Endothelial cell of umbilical vein (primary cell): ENCODE data around the gene SHISA9. TPM values are rescaled to one million over a fixed set of nuclear protein-coding genes. Genes with fewer than 3 reads are reported as not detected.

ENCODE experiments used
- BruUV-seq: library from RNA; stranded (reverse); fragments of 400-500 nt; replicated peaks from 2 replicates; lab custom pipeline; 2021; lab: Mats Ljungman, UMichigan
- CTCF ChIA-PET: fragments of 300-600, 350-600 bp; sonication (Branson Sonifier 250); formaldehyde crosslinking; loops from one replicate; lab custom pipeline; 2021; ENCODE audit warnings: antibody characterized with exemption, inconsistent platforms; lab: Charles Lee
- POLR2A ChIA-PET: fragments of 300-600, 350-600 bp; sonication (Branson Sonifier 250); formaldehyde crosslinking; loops from one replicate; lab custom pipeline; 2021; ENCODE audit warnings: antibody characterized with exemption, inconsistent platforms; lab: Charles Lee
- DNase-seq: peaks from one replicate; pipeline ENCODE4 v3.0.0-alpha.2; 2011; ENCODE audit warnings: low read depth, low spot score
- FAIRE-seq: peaks from 2 replicates; lab custom pipeline; 2011; peaks lifted over from hg19 to GRCh38; lab: Jason Lieb, UNC
- H2AFZ ChIP-seq: 2 replicates; pipeline ENCODE4 v1.6.0; 2012; ENCODE audit warnings: low read depth, low read length, control low read depth, inconsistent platforms
- H3K27ac ChIP-seq: 2 replicates; pipeline ENCODE4 v1.5.1; 2011; ENCODE audit warnings: low read depth, mild to moderate bottlenecking, control low read depth, low read length, moderate library complexity; ENCODE audit not compliant: insufficient read depth
- H3K27me3 ChIP-seq, 2 experiments: 2 replicates each; pipeline versions ENCODE4 v1.6.0 to v1.6.1; 2011; ENCODE audit warnings: low read length in 2 of 2, mixed read lengths in 1 of 2; ENCODE audit not compliant: control insufficient read depth in 2 of 2, insufficient read depth in 2 of 2
- H3K36me3 ChIP-seq, 2 experiments: 2 replicates in 1 of 2; 3 replicates in 1 of 2; pipeline ENCODE4 v1.5.1; 2011; ENCODE audit warnings: low read length in 2 of 2, mild to moderate bottlenecking in 1 of 2, moderate library complexity in 1 of 2; ENCODE audit not compliant: control insufficient read depth in 2 of 2, insufficient read depth in 2 of 2; ENCODE audit errors: extremely low read depth in 1 of 2
- H3K4me1 ChIP-seq: 3 replicates; pipeline ENCODE4 v1.5.1; 2011; ENCODE audit warnings: mild to moderate bottlenecking, low read length; ENCODE audit not compliant: control insufficient read depth, insufficient read depth; ENCODE audit errors: extremely low read depth
- H3K4me2 ChIP-seq: 2 replicates; pipeline ENCODE4 v1.6.1; 2011; ENCODE audit warnings: low read length, control low read depth, mixed read lengths; ENCODE audit not compliant: insufficient read depth
- H3K4me3 ChIP-seq, 3 experiments: fragments of 200-600 bp in 1 of 3; sonication (generic), shearing (Covaris generic) in 1 of 3; replicated peaks in 1 of 3; 2 replicates each; pipeline ENCODE4 v1.5.1; 2011 to 2016; ENCODE audit warnings: control low read depth in 3 of 3, low read length in 3 of 3, mild to moderate bottlenecking in 2 of 3, inconsistent platforms in 1 of 3, low read depth in 1 of 3, moderate library complexity in 1 of 3; ENCODE audit not compliant: insufficient read depth in 1 of 3
- H3K79me2 ChIP-seq: 2 replicates; pipeline ENCODE4 v1.6.0; 2012; ENCODE audit warnings: low read length, inconsistent platforms; ENCODE audit not compliant: control insufficient read depth, insufficient read depth
- H3K9ac ChIP-seq: replicated peaks from 2 replicates; pipeline ENCODE3; 2011; ENCODE audit warnings: low read length, control low read depth; ENCODE audit not compliant: insufficient read depth; ENCODE audit errors: extremely low read depth
- H3K9me1 ChIP-seq: replicated peaks from 3 replicates; pipeline ENCODE4 v1.6.0; 2011; ENCODE audit warnings: mild to moderate bottlenecking, low read length; ENCODE audit not compliant: control insufficient read depth, insufficient read depth; ENCODE audit errors: extremely low read depth
- H3K9me3 ChIP-seq: replicated peaks from 2 replicates; pipeline ENCODE4 v1.5.1; 2012; ENCODE audit warnings: low read length, inconsistent platforms; ENCODE audit not compliant: control insufficient read depth, insufficient read depth
- H4K20me1 ChIP-seq: replicated peaks from 2 replicates; pipeline ENCODE3; 2011; ENCODE audit warnings: mild to moderate bottlenecking, low read length; ENCODE audit not compliant: control insufficient read depth, insufficient read depth; ENCODE audit errors: extremely low read depth
- CTCF ChIP-seq, 2 donors: IDR thresholded peaks; 1 replicate in 1 of 2; 2 replicates in 1 of 2; pipeline ENCODE4 v1.5.1; 2011; ENCODE audit warnings: low read length in 2 of 2, mild to moderate bottlenecking in 2 of 2, moderate library complexity in 2 of 2, control low read depth in 1 of 2, inconsistent platforms in 1 of 2, low read depth in 1 of 2; ENCODE audit not compliant: insufficient read depth in 1 of 2; ENCODE audit errors: extremely low read depth in 1 of 2
- EZH2 ChIP-seq: IDR thresholded peaks from 2 replicates; pipeline ENCODE4 v1.6.1; 2012; ENCODE audit warnings: borderline replicate concordance, low read depth, mild to moderate bottlenecking, moderate library complexity, low read length, inconsistent platforms; ENCODE audit not compliant: severe bottlenecking
- FOS ChIP-seq: IDR thresholded peaks from 2 replicates; pipeline ENCODE4 v1.6.1; 2011; ENCODE audit warnings: mild to moderate bottlenecking, low read length, moderate library complexity, borderline replicate concordance; ENCODE audit not compliant: insufficient read depth
- GATA2 ChIP-seq: IDR thresholded peaks from 2 replicates; pipeline ENCODE4 v1.7.0; 2011; ENCODE audit warnings: low read depth, mild to moderate bottlenecking, moderate library complexity, mixed read lengths, low read length; ENCODE audit not compliant: insufficient read length, insufficient read depth
- JUN ChIP-seq: IDR thresholded peaks from 2 replicates; pipeline ENCODE4 v1.6.1; 2011; ENCODE audit warnings: borderline replicate concordance, low read depth; ENCODE audit not compliant: insufficient read length, insufficient read depth
- MYC ChIP-seq: IDR thresholded peaks from one replicate; pipeline ENCODE4 v1.6.1; 2011; ENCODE audit warnings: mild to moderate bottlenecking, low read depth, low read length
- POLR2A ChIP-seq: IDR thresholded peaks from 2 replicates; pipeline ENCODE4 v1.6.1; 2012; ENCODE audit warnings: low read depth, mild to moderate bottlenecking, control low read depth, low read length
- POLR2AphosphoS5 ChIP-seq: IDR thresholded peaks from 2 replicates; pipeline ENCODE4 v1.6.1; 2012; ENCODE audit warnings: low read depth, mild to moderate bottlenecking, control low read depth, low read length, moderate library complexity; ENCODE audit not compliant: insufficient read depth
- dilution Hi-C: fragments of 300-500 bp; cut with MboI; formaldehyde crosslinking; loops from one replicate; pipeline ENCODE4 v1.15.0; 2019; ENCODE audit warnings: low sequenced_read_pairs; ENCODE audit not compliant: extremely low pct_ligation_motif_present
- intact Hi-C: fragments of 100-400 bp; cut with micrococcal nuclease; formaldehyde crosslinking; loops from one replicate; pipeline ENCODE4 v1.10.0; 2022
- polyA plus RNA-seq, 4 experiments: library from polyadenylated mRNA; depleted of rRNA in 3 of 4; stranded (reverse) in 3 of 4; unstranded in 1 of 4; fragments of >200 nt; gene quantifications; 2 replicates each; pipeline versions ENCODE4 v1.2.1 to v1.2.3, GENCODE V29; 2011 to 2012; ENCODE audit warnings: missing spikeins in 1 of 4
- total RNA-seq: library from RNA; stranded (reverse); gene quantifications from 2 replicates; pipeline ENCODE4 v1.2.3, GENCODE V29; 2021
- TF ChIP-seq, protein P1 (sequence below): IDR thresholded peaks from 2 replicates; pipeline ENCODE4 v1.6.1; 2011; ENCODE audit not compliant: insufficient read depth, insufficient read length

SHISA9 gene
- total and polyA plus RNA-seq, 2 donors (not counting 3 experiments of a cell fraction or from before 2014, with no cell fraction given), result not detected

- no peaks in the 10 kb centered on the region for H3K9me3 ChIP-seq
- no peak overlapping the region for H3K27ac ChIP-seq
- H2AFZ ChIP-seq, result no peak overlapping the region
- H3K9ac ChIP-seq, result no peak overlapping the region
- dilution Hi-C loops (no loop called here), intact Hi-C loops (no loop called here)
- no peak overlapping the region for H3K4me2 ChIP-seq
- H3K4me1 ChIP-seq, result no peaks in the 10 kb centered on the region
- no peaks in the 10 kb centered on the region for H4K20me1 ChIP-seq
- DNase-seq, result no peak
- TF ChIP-seq POLR2AphosphoS5 (no peak), FOS (no peak), POLR2A (no peak)
- no peak overlapping the region for H3K4me3 ChIP-seq
- H3K9me1 ChIP-seq, result no peaks in the 10 kb centered on the region
- no peaks in the 10 kb centered on the region for H3K27me3 ChIP-seq
- ChIA-PET CTCF (no interaction called here), POLR2A (no interaction called here)
- no TSS peak for BruUV-seq
- FAIRE-seq, result no peak
- no peaks in the 10 kb centered on the region for H3K36me3 ChIP-seq
- no peaks in the 10 kb centered on the region for H3K79me2 ChIP-seq
Observed at GRCh38 chr16:12868169-12868568, 33.2 kb upstream of the SHISA9 start.

- CTCF ChIA-PET, result no interaction called here
- Histone ChIP-seq H4K20me1 (no peaks in the 10 kb centered on the region), H3K4me2 (no peak overlapping the region), H3K9me1 (no peaks in the 10 kb centered on the region), H3K79me2 (no peaks in the 10 kb centered on the region), H3K27ac (no peak overlapping the region), H3K4me1 (peaks cover 1% of the 10 kb centered on the region), H3K9ac (no peak overlapping the region), H3K9me3 (no peaks in the 10 kb centered on the region), H3K27me3 (no peaks in the 10 kb centered on the region), H3K36me3 (no peaks in the 10 kb centered on the region), H2AFZ (no peak overlapping the region), H3K4me3 (no peak overlapping the region)
- intact Hi-C loops (no loop called here), dilution Hi-C loops (no loop called here)
- FAIRE-seq (no peak), DNase-seq (no peak)
- TF ChIP-seq EZH2 (no peak), GATA2 (no peak), FOS (no peak), POLR2A (no peak), CTCF (IDR thresholded peaks at IDR 0.05; ENCODE audit: extremely low read depth in 1 of 2, insufficient read depth in 1 of 2, low read depth in 1 of 2, low read length in 2 of 2) (no peak), JUN (no peak), MYC (no peak), POLR2AphosphoS5 (no peak)
- TF ChIP-seq, protein P1, sequence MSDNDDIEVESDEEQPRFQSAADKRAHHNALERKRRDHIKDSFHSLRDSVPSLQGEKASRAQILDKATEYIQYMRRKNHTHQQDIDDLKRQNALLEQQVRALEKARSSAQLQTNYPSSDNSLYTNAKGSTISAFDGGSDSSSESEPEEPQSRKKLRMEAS, result no peak
- POLR2A ChIA-PET, result no interaction called here
- BruUV-seq, result no TSS peak
Observed at GRCh38 chr16:12868788-12869187, 32.6 kb upstream of the SHISA9 start.
